ENCODE data around the gene DUSP10.

DNA sequence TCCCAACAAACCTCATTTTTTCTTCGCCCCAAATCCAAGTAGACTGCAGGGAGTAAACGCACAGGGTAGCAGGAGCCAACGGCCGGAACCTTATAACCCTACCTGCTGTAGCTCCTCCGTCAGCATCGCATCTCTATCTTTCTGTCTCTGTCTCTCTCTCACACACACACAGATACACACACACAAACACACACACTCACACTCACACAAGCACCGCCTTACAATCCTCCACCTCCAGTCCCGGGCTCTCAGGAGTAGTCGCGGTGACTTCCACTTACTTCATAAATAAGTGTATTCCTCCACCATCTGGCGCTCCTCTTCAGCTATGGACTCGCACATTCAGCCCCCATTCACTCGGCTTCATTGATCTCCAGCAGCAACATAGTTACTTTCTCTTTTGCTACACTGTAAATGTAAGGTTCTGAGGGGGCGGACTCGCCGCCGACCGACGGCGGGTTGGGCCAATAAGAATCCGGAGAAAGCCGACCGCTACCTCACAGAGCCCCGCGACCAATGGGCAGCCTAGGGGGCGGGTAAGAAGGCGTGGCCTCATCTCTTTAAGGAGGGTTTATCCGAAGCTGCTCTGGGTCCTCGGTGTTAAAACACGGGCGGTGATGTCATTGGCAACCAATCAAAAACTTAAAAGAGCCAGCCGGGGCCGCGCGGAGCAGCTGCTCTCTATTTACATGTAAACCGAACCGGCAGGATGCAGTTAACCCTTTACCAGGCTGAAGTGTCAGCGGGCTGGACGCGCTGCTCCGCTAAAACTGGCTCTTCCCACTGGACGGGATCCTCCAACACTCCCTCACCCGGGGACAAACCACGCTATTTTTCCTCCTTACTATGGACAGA is at the start of gene DUSP10:
- TF ChIP-seq GATA2 (IDR thresholded peaks at IDR 0.05; ENCODE audit: low read depth, low read length) (no peak), GATA3 (IDR thresholded peaks at IDR 0.05; ENCODE audit: low read depth, low read length) (no peak)

Data from SH-SY5Y (cell line).